C4-2B (cell line): ENCODE results near the gene POPDC2.

Experiments used
- ZFX ChIP-seq: fragments of 450-650 bp; IDR thresholded peaks from 2 replicates; pipeline ENCODE4 v1.6.1; 2017
- TF ChIP-seq, protein P1 (sequence below): fragments of 450-650 bp; conservative IDR thresholded peaks from 2 replicates; pipeline ENCODE4 v1.5.1; 2017; ENCODE audit warnings: mild to moderate bottlenecking

DNA sequence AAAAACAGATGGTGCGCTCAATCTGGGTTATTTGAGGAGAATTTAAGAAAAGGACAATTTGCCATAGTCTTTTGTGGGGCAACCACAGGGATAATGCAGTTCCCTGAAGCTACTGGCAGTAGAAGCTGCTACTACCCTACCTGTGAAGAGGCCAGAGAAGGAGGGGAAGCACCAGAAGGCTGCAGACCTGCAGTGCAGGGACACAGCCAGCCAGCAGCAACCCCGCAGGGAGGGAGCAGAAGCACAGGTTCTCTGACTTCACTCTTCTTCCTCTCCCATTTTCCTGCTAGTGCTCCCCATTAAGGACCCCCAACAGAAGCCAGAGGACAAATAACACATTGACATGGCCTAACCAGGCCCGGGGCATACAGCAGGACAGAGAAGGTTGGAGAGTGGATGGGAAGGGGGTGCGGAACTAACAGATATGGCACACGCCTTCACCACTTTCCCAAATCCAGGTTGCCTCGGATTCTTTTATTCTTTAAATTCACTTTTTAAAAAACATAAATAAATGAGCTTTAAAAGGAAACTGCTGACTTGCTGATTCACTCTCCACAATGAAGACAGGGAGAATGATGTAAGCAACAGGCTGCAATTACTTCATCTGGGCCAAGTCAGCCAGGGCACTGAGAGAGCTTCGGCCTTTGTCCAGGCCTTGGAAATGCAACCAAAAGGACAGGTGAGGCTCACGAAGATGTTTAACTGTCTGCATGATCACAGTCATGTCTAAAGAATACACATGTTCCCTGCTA is 30.1 kb downstream of the POPDC2 start:
- TF ChIP-seq, protein P1, sequence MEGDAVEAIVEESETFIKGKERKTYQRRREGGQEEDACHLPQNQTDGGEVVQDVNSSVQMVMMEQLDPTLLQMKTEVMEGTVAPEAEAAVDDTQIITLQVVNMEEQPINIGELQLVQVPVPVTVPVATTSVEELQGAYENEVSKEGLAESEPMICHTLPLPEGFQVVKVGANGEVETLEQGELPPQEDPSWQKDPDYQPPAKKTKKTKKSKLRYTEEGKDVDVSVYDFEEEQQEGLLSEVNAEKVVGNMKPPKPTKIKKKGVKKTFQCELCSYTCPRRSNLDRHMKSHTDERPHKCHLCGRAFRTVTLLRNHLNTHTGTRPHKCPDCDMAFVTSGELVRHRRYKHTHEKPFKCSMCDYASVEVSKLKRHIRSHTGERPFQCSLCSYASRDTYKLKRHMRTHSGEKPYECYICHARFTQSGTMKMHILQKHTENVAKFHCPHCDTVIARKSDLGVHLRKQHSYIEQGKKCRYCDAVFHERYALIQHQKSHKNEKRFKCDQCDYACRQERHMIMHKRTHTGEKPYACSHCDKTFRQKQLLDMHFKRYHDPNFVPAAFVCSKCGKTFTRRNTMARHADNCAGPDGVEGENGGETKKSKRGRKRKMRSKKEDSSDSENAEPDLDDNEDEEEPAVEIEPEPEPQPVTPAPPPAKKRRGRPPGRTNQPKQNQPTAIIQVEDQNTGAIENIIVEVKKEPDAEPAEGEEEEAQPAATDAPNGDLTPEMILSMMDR, result no peak
- no peak for TF ChIP-seq ZFX
